Hepatic stellate cell (primary cell): ENCODE measurements around the gene SLC25A6.
A peak's percentile ranks its signal among the peaks of the same experiment; 100 is the strongest.
"Not testable (repeated sequence)": the region's sequence is repeated elsewhere in the genome, so short reads cannot be mapped to it uniquely, and the experiment has no call there.

Experiments
- DNase-seq: peaks from one replicate; pipeline ENCODE4 v3.0.0; 2011; ENCODE audit warnings: low spot score

SLC25A6 gene

GRCh38 chrX:1412551-1413161, 20.7 kb upstream of the SLC25A6 start:
- DNase-seq = no peak

GRCh38 chrX:1411326-1411725, 19.4 kb upstream of the SLC25A6 start:
- no peak for DNase-seq

GRCh38 chrX:1407035-1407434, 15.1 kb upstream of the SLC25A6 start:
- DNase-seq = no peak

GRCh38 chrX:1405769-1406168, 13.9 kb upstream of the SLC25A6 start:
- not testable (repeated sequence) for DNase-seq

GRCh38 chrX:1403867-1404266, 12.0 kb upstream of the SLC25A6 start:
- DNase-seq = not testable (repeated sequence)

- no peak for DNase-seq
Measured at GRCh38 chrX:1403228-1403627, 11.3 kb upstream of the SLC25A6 start.

- no peak for DNase-seq
Measured at GRCh38 chrX:1401611-1402430, 9.9 kb upstream of the SLC25A6 start.

GRCh38 chrX:1400742-1401471, 9.0 kb upstream of the SLC25A6 start:
- no peak for DNase-seq

- no peak for DNase-seq
Measured at GRCh38 chrX:1400049-1400448, 8.1 kb upstream of the SLC25A6 start.

- DNase-seq = no peak
Measured at GRCh38 chrX:1398431-1399340, 6.8 kb upstream of the SLC25A6 start.

GRCh38 chrX:1397441-1398270, 5.7 kb upstream of the SLC25A6 start:
- DNase-seq = no peak

- DNase-seq = no peak
Measured at GRCh38 chrX:1397001-1397400, 5.1 kb upstream of the SLC25A6 start.

GRCh38 chrX:1395646-1396216, 3.8 kb upstream of the SLC25A6 start:
- DNase-seq = no peak

- no peak for DNase-seq
Measured at GRCh38 chrX:1394731-1395501, 3.0 kb upstream of the SLC25A6 start.

GRCh38 chrX:1393871-1394615, 2.1 kb upstream of the SLC25A6 start:
- DNase-seq = no peak

GRCh38 chrX:1392376-1393068, 609 bp upstream of the SLC25A6 start:
- DNase-seq = peak; percentile 71

GRCh38 chrX:1391370-1391706, 575 bp downstream of the SLC25A6 start:
- peak; percentile 98 for DNase-seq

GRCh38 chrX:1390621-1391369, 1.1 kb downstream of the SLC25A6 start:
- DNase-seq = no peak
